Measurements from ENCODE around the gene ADGRD1.

Gene ADGRD1

GRCh38 chr12:131076791-131077747 is 123.4 kb downstream of the ADGRD1 start:
- DNase-seq: no peak

DNA sequence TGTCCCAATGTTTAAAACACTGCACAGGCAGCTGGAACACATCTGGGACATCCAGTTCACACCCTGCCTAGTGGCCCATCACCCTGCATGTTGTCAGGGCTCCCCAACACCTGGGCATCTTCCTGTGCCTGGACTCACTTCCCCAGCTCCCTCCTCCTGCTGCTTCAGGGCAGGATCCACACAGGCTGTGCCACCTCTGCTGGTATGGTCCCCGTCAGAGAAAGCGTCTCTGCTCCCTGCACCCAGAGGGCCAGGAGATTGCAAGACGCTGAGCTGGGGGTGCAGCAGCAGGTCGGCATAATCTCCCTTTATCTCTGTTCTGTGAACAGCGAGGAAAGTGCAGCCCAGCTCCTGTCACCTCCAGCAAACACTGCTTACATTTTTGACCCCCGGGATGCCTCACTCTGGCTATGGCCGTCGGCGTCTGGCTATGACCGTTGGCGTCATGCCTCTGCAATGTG is 124.3 kb downstream of the ADGRD1 start:
- DNase-seq: no peak

DNA sequence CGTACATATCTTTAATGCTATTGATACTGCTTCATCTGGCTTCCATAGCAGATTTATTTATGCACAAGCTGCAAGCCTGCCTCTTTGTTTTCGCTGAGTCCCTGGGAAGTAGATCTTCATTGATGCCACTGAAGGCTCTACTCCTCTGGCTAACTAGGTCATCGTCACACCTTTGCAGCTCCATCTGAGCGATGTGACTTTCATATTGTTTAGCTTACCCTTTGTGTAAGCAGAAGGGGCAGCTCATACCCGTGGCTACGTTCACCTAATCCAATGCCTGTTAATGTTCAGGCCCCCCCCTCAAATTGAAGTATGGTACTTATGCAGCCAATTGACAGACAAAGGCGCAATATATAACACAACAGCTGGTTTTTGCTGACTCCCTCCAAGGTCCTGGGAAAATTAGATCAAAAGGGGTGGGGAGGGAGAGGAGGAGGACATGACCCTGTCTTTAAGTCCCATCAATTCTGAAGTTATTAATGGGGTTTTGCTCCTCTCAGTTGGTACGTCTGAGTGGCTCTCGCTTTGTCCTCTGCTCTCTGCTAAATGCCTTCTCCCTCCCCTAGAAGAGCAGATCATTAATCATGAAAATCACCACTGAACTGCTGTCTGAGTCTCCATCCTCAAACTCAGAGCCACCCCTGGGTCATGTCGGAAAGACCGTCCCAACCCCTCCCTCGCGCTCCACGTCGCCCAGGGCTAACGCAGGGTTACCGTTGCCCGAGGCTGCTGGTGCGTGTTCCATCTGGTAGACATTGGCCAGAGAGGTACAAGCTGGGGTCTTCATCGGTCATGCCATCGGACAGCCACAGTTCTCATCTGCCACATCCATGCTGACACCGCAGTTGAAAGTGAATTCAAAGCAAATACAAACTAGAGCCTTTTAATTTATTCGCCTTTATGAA is 128.8 kb downstream of the ADGRD1 start:
- DNase-seq: no peak

GRCh38 chr12:131084341-131085011 is 130.8 kb downstream of the ADGRD1 start:
- no peak for DNase-seq

GRCh38 chr12:131085125-131085815 is 131.6 kb downstream of the ADGRD1 start:
- no peak for DNase-seq

- no peak for DNase-seq
These were observed 132.3 kb downstream of the ADGRD1 start for GRCh38 chr12:131085816-131086591.

GRCh38 chr12:131087302-131087818 is 133.7 kb downstream of the ADGRD1 start:
- DNase-seq: no peak

DNA sequence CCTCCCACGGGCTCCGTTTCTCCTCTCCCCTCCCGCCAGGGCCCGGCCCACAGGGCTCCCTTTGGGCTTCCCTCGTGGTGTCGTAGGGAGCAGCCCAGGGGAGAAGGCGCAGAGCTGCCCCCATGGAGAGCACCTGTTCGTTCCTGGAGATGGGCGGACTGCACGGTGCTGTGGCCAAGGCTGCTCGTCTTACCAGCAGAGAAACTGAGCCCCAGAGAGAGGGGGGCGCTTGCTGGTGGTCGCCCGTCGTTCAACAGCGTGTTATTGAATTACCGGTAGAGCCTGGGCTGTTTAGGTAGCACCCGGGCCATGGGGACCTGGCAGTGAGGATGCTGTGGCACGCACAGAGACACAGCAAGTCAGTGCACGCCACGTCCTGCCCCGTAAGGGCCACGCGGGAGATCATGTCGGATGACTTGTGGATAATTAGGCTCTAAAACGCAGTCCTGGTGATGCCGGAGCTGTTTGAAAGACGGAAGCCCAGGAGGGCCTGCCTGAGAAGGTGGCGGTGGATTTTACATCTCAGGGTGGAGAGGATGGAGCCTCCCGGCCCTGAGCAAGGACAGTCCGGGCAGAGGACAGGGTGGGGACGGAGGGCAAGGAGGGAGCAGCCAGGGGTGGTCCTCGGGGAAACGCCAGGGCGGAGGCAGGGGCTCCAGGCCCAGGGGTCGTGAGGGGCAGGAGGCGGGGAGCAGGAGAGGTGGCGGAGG is 134.4 kb downstream of the ADGRD1 start:
- DNase-seq: no peak

DNA sequence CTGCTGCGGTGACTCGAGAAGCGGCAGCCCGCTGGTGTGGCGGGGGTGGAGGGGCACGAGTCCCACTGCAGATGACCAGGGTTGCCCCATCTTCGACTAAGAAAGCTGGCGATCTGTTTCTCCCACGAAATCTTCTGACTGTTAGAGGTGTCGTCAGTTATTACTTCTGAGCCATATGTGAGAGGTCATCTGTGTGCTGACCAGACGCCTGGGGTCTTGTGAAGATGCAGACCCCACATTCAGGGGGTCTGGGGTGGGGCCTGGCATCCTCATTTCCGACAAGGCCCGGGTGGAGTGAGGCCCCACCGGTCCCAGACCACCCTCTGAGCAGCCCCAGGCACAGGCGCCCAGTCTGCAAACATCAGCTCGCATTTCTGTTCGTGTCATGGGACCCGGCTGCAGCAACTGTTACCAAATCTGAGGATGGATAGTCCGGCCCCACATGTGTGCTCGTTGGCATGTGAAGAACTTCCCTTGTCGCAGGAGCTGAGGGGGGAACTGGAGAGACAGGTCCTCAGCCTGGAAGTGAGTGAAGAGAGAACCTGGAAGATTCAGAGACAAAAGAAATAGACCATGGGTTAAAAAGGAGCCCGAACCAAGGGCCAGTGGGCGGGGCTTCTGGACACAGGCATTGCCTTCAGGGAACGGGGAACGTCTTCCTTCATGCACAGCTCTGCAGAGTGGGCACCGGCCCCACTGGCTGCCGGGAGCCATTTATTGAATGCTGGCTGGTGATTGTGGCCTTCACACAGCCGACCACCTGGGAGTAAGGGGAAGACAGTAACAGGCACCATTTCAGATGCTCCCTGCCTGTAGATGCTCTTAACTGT is 135.2 kb downstream of the ADGRD1 start:
- DNase-seq: no peak

GRCh38 chr12:131089531-131090273 is 136.0 kb downstream of the ADGRD1 start:
- DNase-seq: no peak

GRCh38 chr12:131090274-131091210 is 136.8 kb downstream of the ADGRD1 start:
- DNase-seq: no peak

DNA sequence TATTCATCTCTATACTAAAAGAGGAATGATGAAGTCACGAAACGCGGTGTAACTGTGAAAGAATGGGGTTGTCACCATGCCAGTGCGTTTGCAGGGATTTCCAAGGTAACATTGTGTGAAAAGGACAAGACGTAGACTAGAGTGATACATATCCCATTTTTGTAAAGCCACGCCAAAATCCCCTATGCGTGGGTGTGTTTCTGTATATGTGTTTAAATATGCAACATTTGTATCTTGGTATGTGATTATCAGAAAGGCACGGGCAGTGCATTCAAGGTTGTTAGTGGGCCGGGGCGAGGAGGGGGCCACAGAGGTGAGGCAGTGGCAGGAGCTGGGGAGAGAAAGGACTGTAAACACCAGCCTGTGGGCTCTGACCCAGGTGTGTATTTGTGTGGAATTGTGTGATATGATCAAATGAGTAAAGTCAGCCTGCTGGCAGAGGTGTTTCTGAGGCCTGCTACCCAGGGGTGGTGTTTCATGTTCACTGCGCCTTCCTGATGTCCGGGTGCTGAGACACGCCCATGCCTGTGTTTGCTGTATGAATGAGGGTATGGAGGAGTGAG is 137.8 kb downstream of the ADGRD1 start:
- DNase-seq: no peak

GRCh38 chr12:131091976-131092691 is 138.4 kb downstream of the ADGRD1 start:
- no peak for DNase-seq

- DNase-seq: no peak
These were observed 139.3 kb downstream of the ADGRD1 start for GRCh38 chr12:131092901-131093603.

- no peak for DNase-seq
These were observed 139.9 kb downstream of the ADGRD1 start for GRCh38 chr12:131093604-131093955.
